Lower leg skin (tissue), 3 donors: Measurements from ENCODE around the gene LRRC41.

Source experiments
- CTCF ChIP-seq, 3 donors: fragments of 450-650 bp; IDR thresholded peaks; one replicate each; pipeline ENCODE4 v1.5.1; 2016; ENCODE audit warnings: antibody characterized with exemption in 3 of 3, mild to moderate bottlenecking in 3 of 3, moderate library complexity in 2 of 3
- POLR2A ChIP-seq, 2 donors: fragments of 450-650 bp; IDR thresholded peaks; one replicate each; pipeline ENCODE4 v1.6.1; 2016 to 2017; ENCODE audit warnings: antibody characterized with exemption in 2 of 2, mild to moderate bottlenecking in 1 of 2, moderate library complexity in 1 of 2

- TF ChIP-seq CTCF (IDR thresholded peaks at IDR 0.05) (no peak), POLR2A (IDR thresholded peaks at IDR 0.05) (no peak)
These were observed 56.6 kb downstream of the LRRC41 start for GRCh38 chr1:46246548-46247435.
